Measurements from ENCODE around the gene TEX13D. TPM values are rescaled to one million over a fixed set of nuclear protein-coding genes. Genes with fewer than 3 reads are reported as not detected.

TEX13D gene
- 0.11 and 0.26 TPM in 2 replicates for total RNA-seq (2014; rRNA removed; shearing (Covaris generic))

DNA sequence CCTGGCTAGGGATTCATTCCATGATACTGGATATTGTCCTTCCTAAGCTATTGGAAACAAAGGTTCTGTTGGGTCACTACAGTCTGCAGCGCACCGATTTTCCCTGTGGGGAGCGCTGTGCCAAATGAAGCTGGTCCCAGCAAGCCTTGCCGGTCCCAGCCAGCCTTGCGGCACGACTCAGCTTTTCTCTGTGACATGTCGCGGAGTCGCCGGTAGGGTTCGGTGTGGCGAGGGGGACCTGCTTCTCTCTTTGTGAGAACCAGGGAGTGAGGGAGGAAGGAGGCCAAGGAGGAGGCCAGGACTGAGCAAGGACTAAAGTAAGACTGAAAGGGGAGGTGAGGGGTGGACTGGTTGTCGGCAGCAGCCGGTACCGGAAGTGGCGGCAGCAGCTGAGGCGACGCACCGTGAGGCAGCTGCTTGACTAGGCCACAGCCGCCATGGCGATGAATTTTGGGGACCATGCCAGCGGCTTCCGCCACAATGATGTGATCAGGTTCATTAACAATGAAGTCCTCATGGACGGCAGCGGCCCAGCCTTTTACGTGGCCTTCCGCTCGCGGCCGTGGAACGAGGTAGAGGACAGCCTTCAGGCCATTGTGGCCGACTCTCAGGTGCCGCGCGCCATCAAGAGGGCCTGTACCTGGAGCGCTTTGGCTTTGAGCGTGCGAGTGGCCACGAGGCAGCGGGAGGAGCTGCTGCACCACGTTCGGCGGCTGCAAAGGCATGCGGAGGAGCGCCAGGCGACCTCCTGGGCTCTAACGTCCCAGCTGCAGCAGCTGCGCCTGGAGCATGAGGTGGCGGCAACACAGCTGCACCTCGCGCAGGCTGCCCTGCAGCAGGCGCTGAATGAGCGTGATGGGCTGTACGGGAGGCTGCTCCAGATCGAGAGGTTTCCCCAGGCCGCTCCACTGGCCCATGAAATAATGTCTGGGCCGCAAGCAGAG lies at the start of gene TEX13D:
Gene TEX13D (plus strand): TSS at position 180 of the 944 bp plus-strand sequence. CDS start 258 bp downstream, at position 438.

GRCh38 chrX:124346117-124346876 lies 13.8 kb downstream of the TEX13D start, which contains the start of gene SH2D1A:
SH2D1A (plus strand) TSS chrX:124346563; CDS start chrX:124346643, 80 bp downstream.

Small RNA genes lying within 50 kb of the gene (small RNA-seq; reads per million reads assigned to genes)
- gene AL022718.1, result 0.38 reads per million

Other genes with a start within 250 kb of the TEX13D start
- gene SH2D1A, start 13.9 kb downstream of the TEX13D start, total RNA-seq (2014; rRNA removed; shearing (Covaris generic)), result 0.05 and 0.08 TPM in 2 replicates

Measured in A375 (cell line).